ENCODE measurements around the gene LDHD. TPM values are rescaled to one million over a fixed set of nuclear protein-coding genes. Genes with fewer than 3 reads are reported as not detected.

LDHD gene
- total and polyA plus RNA-seq, 2 of the 8 experiments (the other 6 are each of a cell fraction or from before 2014, with no cell fraction given) = 14.9 to 18.2 TPM

- TF ChIP-seq, protein P1, sequence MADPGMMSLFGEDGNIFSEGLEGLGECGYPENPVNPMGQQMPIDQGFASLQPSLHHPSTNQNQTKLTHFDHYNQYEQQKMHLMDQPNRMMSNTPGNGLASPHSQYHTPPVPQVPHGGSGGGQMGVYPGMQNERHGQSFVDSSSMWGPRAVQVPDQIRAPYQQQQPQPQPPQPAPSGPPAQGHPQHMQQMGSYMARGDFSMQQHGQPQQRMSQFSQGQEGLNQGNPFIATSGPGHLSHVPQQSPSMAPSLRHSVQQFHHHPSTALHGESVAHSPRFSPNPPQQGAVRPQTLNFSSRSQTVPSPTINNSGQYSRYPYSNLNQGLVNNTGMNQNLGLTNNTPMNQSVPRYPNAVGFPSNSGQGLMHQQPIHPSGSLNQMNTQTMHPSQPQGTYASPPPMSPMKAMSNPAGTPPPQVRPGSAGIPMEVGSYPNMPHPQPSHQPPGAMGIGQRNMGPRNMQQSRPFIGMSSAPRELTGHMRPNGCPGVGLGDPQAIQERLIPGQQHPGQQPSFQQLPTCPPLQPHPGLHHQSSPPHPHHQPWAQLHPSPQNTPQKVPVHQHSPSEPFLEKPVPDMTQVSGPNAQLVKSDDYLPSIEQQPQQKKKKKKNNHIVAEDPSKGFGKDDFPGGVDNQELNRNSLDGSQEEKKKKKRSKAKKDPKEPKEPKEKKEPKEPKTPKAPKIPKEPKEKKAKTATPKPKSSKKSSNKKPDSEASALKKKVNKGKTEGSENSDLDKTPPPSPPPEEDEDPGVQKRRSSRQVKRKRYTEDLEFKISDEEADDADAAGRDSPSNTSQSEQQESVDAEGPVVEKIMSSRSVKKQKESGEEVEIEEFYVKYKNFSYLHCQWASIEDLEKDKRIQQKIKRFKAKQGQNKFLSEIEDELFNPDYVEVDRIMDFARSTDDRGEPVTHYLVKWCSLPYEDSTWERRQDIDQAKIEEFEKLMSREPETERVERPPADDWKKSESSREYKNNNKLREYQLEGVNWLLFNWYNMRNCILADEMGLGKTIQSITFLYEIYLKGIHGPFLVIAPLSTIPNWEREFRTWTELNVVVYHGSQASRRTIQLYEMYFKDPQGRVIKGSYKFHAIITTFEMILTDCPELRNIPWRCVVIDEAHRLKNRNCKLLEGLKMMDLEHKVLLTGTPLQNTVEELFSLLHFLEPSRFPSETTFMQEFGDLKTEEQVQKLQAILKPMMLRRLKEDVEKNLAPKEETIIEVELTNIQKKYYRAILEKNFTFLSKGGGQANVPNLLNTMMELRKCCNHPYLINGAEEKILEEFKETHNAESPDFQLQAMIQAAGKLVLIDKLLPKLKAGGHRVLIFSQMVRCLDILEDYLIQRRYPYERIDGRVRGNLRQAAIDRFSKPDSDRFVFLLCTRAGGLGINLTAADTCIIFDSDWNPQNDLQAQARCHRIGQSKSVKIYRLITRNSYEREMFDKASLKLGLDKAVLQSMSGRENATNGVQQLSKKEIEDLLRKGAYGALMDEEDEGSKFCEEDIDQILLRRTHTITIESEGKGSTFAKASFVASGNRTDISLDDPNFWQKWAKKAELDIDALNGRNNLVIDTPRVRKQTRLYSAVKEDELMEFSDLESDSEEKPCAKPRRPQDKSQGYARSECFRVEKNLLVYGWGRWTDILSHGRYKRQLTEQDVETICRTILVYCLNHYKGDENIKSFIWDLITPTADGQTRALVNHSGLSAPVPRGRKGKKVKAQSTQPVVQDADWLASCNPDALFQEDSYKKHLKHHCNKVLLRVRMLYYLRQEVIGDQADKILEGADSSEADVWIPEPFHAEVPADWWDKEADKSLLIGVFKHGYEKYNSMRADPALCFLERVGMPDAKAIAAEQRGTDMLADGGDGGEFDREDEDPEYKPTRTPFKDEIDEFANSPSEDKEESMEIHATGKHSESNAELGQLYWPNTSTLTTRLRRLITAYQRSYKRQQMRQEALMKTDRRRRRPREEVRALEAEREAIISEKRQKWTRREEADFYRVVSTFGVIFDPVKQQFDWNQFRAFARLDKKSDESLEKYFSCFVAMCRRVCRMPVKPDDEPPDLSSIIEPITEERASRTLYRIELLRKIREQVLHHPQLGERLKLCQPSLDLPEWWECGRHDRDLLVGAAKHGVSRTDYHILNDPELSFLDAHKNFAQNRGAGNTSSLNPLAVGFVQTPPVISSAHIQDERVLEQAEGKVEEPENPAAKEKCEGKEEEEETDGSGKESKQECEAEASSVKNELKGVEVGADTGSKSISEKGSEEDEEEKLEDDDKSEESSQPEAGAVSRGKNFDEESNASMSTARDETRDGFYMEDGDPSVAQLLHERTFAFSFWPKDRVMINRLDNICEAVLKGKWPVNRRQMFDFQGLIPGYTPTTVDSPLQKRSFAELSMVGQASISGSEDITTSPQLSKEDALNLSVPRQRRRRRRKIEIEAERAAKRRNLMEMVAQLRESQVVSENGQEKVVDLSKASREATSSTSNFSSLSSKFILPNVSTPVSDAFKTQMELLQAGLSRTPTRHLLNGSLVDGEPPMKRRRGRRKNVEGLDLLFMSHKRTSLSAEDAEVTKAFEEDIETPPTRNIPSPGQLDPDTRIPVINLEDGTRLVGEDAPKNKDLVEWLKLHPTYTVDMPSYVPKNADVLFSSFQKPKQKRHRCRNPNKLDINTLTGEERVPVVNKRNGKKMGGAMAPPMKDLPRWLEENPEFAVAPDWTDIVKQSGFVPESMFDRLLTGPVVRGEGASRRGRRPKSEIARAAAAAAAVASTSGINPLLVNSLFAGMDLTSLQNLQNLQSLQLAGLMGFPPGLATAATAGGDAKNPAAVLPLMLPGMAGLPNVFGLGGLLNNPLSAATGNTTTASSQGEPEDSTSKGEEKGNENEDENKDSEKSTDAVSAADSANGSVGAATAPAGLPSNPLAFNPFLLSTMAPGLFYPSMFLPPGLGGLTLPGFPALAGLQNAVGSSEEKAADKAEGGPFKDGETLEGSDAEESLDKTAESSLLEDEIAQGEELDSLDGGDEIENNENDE (IDR thresholded peaks at IDR 0.05; ENCODE audit: insufficient replicate concordance, low read length) = no peak
- TF ChIP-seq KDM4A (IDR thresholded peaks at IDR 0.05; ENCODE audit: low read depth, low read length, severe bottlenecking) (no peak), FOSL1 (IDR thresholded peaks at IDR 0.05; ENCODE audit: insufficient read depth, low read depth, low read length) (no peak), PHF8 (conservative IDR thresholded peaks at IDR 0.05; ENCODE audit: low read depth, low read length) (no peak), CBX5 (IDR thresholded peaks at IDR 0.05; ENCODE audit: low read depth, low read length) (no peak), EZH2 (IDR thresholded peaks at IDR 0.05; ENCODE audit: low read depth, low read length, severe bottlenecking) (no peak), RNF2 (IDR thresholded peaks at IDR 0.05; ENCODE audit: borderline replicate concordance, low read depth, low read length, missing control alignments, poor library complexity, severe bottlenecking) (no peak), CBX8 (IDR thresholded peaks at IDR 0.05; ENCODE audit: borderline replicate concordance, low read depth, low read length) (no peak)
These were observed 40.8 kb downstream of the LDHD start (continued) for GRCh38 chr16:75075688-75076268.

Data from H1 (cell line).